ENCODE data around the gene FGFR3. TPM values are rescaled to one million over a fixed set of nuclear protein-coding genes. Genes with fewer than 3 reads are reported as not detected.

FGFR3 gene
- total and polyA plus RNA-seq, 2 of the 8 experiments (the other 6 are each of a cell fraction or from before 2014, with no cell fraction given) = 9.0 to 19.5 TPM

GRCh38 chr4:1790005-1790404 is 3.1 kb upstream of the FGFR3 start:
- WGBS, 2 experiments (ENCODE audit: extremely low coverage in 1 of 2, insufficient coverage in 1 of 2, insufficient read length in 1 of 2, insufficient replicate concordance in 2 of 2, low coverage in 1 of 2, low lambda C conversion rate in 2 of 2, missing lambda C conversion rate in 1 of 2) = 84% methylated on average over 10 of the region's 10 CpGs; no CpG with 5 or more reads in 1 of the 2 experiments
- Histone ChIP-seq H3K79me2 (ENCODE audit: control insufficient read depth in 1 of 2, insufficient read depth in 2 of 2, low read length in 2 of 2) (no peaks in the 10 kb centered on the region), H3K9ac (replicated peaks in 1 of 4; ENCODE audit: extremely low read depth in 1 of 4, low read depth in 3 of 4, low read length in 3 of 4) (no peak overlapping the region), H2AK5ac (ENCODE audit: low read depth, low read length) (0 out of 2 replicates have a peak overlapping the region, but pooled peaks have one; percentile 4), H3K79me1 (ENCODE audit: low read depth, low read length) (no peaks in the 10 kb centered on the region), H3K18ac (ENCODE audit: extremely low read depth, low read length) (no peak overlapping the region), H2BK20ac (ENCODE audit: low read length) (no peak overlapping the region), H4K5ac (ENCODE audit: insufficient read length, low read depth, low read length) (no peak overlapping the region), H4K8ac (ENCODE audit: extremely low read depth, insufficient read depth, low read length) (no peak overlapping the region), H3K4me3 (ENCODE audit: extremely low read depth in 1 of 4, insufficient read depth in 2 of 4, low read depth in 3 of 4, low read length in 4 of 4) (no peak overlapping the region), H2BK120ac (replicated peaks; ENCODE audit: low read depth, low read length) (no peak overlapping the region), H3K4ac (replicated peaks; ENCODE audit: insufficient read length, low read depth, low read length) (no peak overlapping the region), H3K27me3 (replicated peaks in 1 of 4; ENCODE audit: control insufficient read depth in 3 of 4, extremely low read depth in 1 of 4, insufficient read depth in 3 of 4, low read length in 3 of 4) (peaks cover 5 to 33% (median 29%) of the 10 kb centered on the region in 4 experiments), H3K27ac (ENCODE audit: low read depth, low read length) (no peak overlapping the region), H3K9me3 (ENCODE audit: insufficient read depth in 2 of 2, low read depth in 1 of 2, low read length in 1 of 2) (no peaks in the 10 kb centered on the region), H3K4me2 (ENCODE audit: insufficient read depth in 1 of 2, low read depth in 2 of 2, low read length in 2 of 2) (no peak overlapping the region), H2BK5ac (ENCODE audit: low read depth, low read length) (no peak overlapping the region), H2BK15ac (ENCODE audit: low read length) (peak overlapping the region; percentile 1; the same call in 1 of the 2 replicates), H2AFZ (ENCODE audit: low read length) (no peak overlapping the region), H3K23ac (ENCODE audit: insufficient read length) (no peak overlapping the region), H4K91ac (replicated peaks; ENCODE audit: insufficient read length, low read length) (no peak overlapping the region), H3K23me2 (ENCODE audit: low read depth, low read length) (peaks cover 16% of the 10 kb centered on the region; the same call in 1 of the 2 replicates), H4K20me1 (replicated peaks in 1 of 2; ENCODE audit: control insufficient read depth in 1 of 2, insufficient read depth in 2 of 2, low read length in 2 of 2) (peaks cover 0 to 3% of the 10 kb centered on the region in 2 experiments), H2BK12ac (ENCODE audit: low read depth, low read length) (0 out of 2 replicates have a peak overlapping the region, but pooled peaks have one; percentile 17), H3K14ac (ENCODE audit: insufficient read length) (no peak overlapping the region), H3K56ac (replicated peaks; ENCODE audit: insufficient read length, low read depth, low read length) (no peak overlapping the region), H3K4me1 (replicated peaks in 1 of 4; ENCODE audit: control insufficient read depth in 3 of 4, insufficient read depth in 4 of 4, low read length in 3 of 4) (peaks cover 0 to 14% (median 5%) of the 10 kb centered on the region in 4 experiments; a peak in 6 of 7 replicates), H3K36me3 (ENCODE audit: control insufficient read depth in 2 of 4, insufficient read depth in 4 of 4, low read length in 3 of 4) (no peaks in the 10 kb centered on the region)
- FAIRE-seq (no peak), DNase-seq (ENCODE audit: low read depth in 1 of 2, low spot score in 2 of 2) (no peak)
- POLR2A ChIA-PET (ENCODE audit: partially characterized antibody) = interaction anchor here (11.0 kb wide), 1 partner anchor 13 kb away, joined by 170 read pairs; no protein-coding TSS in a partner anchor
- CTCF ChIA-PET (ENCODE audit: partially characterized antibody) = interaction anchor here (52.9 to 71.2 kb wide), 2 partner anchors 1 to 25 kb away, joined by 2507 read pairs; partner anchors contain the start of gene FGFR3
- TF ChIP-seq CHD2 (IDR thresholded peaks at IDR 0.05; ENCODE audit: low read length) = no peak

Data from H1 (cell line).